Breast epithelium (tissue), 3 donors: ENCODE data around the gene CACNA2D1.

Source experiments
- CTCF ChIP-seq, 3 donors: fragments of 450-650 bp; IDR thresholded peaks; one replicate each; pipeline ENCODE4 v1.5.1; 2016 to 2017; ENCODE audit warnings: antibody characterized with exemption in 3 of 3, mild to moderate bottlenecking in 3 of 3, moderate library complexity in 3 of 3
- POLR2AphosphoS5 ChIP-seq, 3 donors: sonication (generic); formaldehyde crosslinking; IDR thresholded peaks; one replicate each; pipeline ENCODE4 v1.6.1; 2017; ENCODE audit warnings: antibody characterized with exemption in 3 of 3

GRCh38 chr7:82036146-82036886 lies 407.3 kb downstream of the CACNA2D1 start:
- no peak for TF ChIP-seq CTCF (IDR thresholded peaks at IDR 0.05)
- TF ChIP-seq POLR2AphosphoS5 (IDR thresholded peaks at IDR 0.05), result no peak
